Amniotic stem cell (primary cell): Measurements from ENCODE around the gene NFATC1.

ENCODE experiments used
- DNase-seq: peaks from one replicate; lab custom pipeline; 2025; lab: John Stamatoyannopoulos, UW

The NFATC1 gene

GRCh38 chr18:79405019-79405780, 9.5 kb downstream of the NFATC1 start:
- no peak for DNase-seq

- no peak for DNase-seq
These were observed 10.2 kb downstream of the NFATC1 start for GRCh38 chr18:79405781-79406575.

- no peak for DNase-seq
These were observed 11.0 kb downstream of the NFATC1 start for GRCh38 chr18:79406708-79407107.

GRCh38 chr18:79409313-79409712, 13.6 kb downstream of the NFATC1 start:
- no peak for DNase-seq

- DNase-seq, result no peak
These were observed 14.5 kb downstream of the NFATC1 start for GRCh38 chr18:79410171-79410641.

GRCh38 chr18:79410731-79411613, 15.2 kb downstream of the NFATC1 start:
- DNase-seq, result no peak

GRCh38 chr18:79411614-79412526, 16.1 kb downstream of the NFATC1 start:
- no peak for DNase-seq

- no peak for DNase-seq
These were observed 17.3 kb downstream of the NFATC1 start for GRCh38 chr18:79413025-79413424.

GRCh38 chr18:79413426-79413825, 17.7 kb downstream of the NFATC1 start:
- DNase-seq, result no peak

- no peak for DNase-seq
These were observed 18.2 kb downstream of the NFATC1 start for GRCh38 chr18:79413901-79414300.

GRCh38 chr18:79416022-79416676, 20.4 kb downstream of the NFATC1 start:
- no peak for DNase-seq

- no peak for DNase-seq
These were observed 20.9 kb downstream of the NFATC1 start for GRCh38 chr18:79416677-79417052.

GRCh38 chr18:79418236-79418635, 22.5 kb downstream of the NFATC1 start:
- no peak for DNase-seq

- no peak for DNase-seq
These were observed 22.9 kb downstream of the NFATC1 start for GRCh38 chr18:79418642-79419041.

- DNase-seq, result no peak
These were observed 24.5 kb downstream of the NFATC1 start for GRCh38 chr18:79420033-79420745.

- DNase-seq, result no peak
These were observed 25.6 kb downstream of the NFATC1 start for GRCh38 chr18:79421275-79421857.

GRCh38 chr18:79422022-79422782, 26.5 kb downstream of the NFATC1 start:
- no peak for DNase-seq

GRCh38 chr18:79422783-79423165, 27.0 kb downstream of the NFATC1 start:
- DNase-seq, result no peak
